ENCODE results near the gene MYADM.

The MYADM gene

DNA sequence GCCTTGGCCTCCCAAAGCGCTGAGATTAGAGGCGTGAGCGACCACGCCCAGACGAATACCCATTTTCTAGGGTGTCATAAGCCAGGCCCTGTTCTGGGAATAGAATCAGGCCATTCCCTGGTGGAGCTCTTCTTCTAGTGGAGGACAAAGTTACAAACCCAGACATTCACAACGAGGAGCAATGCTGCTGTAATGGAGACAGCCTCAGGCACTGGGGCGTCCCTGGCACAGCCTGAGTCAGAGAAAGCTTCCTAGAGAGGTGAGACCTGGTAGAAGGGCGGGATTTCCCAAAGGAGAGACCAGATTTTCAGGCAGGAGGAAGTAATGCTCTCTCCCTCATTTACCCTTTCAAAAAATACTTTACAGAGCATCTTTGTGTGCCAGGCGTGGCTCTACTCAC is 27.0 kb downstream of the MYADM start:
- TF ChIP-seq, protein P1, sequence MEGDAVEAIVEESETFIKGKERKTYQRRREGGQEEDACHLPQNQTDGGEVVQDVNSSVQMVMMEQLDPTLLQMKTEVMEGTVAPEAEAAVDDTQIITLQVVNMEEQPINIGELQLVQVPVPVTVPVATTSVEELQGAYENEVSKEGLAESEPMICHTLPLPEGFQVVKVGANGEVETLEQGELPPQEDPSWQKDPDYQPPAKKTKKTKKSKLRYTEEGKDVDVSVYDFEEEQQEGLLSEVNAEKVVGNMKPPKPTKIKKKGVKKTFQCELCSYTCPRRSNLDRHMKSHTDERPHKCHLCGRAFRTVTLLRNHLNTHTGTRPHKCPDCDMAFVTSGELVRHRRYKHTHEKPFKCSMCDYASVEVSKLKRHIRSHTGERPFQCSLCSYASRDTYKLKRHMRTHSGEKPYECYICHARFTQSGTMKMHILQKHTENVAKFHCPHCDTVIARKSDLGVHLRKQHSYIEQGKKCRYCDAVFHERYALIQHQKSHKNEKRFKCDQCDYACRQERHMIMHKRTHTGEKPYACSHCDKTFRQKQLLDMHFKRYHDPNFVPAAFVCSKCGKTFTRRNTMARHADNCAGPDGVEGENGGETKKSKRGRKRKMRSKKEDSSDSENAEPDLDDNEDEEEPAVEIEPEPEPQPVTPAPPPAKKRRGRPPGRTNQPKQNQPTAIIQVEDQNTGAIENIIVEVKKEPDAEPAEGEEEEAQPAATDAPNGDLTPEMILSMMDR (IDR thresholded peaks at IDR 0.05): no peak
- TF ChIP-seq ZFX (IDR thresholded peaks at IDR 0.05; ENCODE audit: borderline replicate concordance): no peak
- no peak overlapping the region for H3K27ac ChIP-seq

GRCh38 chr19:53896682-53897081 is 29.0 kb downstream of the MYADM start:
- H3K27ac ChIP-seq: no peak overlapping the region
- TF ChIP-seq, protein P1 (IDR thresholded peaks at IDR 0.05): no peak
- no peak for TF ChIP-seq ZFX (IDR thresholded peaks at IDR 0.05; ENCODE audit: borderline replicate concordance)

- TF ChIP-seq, protein P1 (IDR thresholded peaks at IDR 0.05): no peak
- TF ChIP-seq ZFX (IDR thresholded peaks at IDR 0.05; ENCODE audit: borderline replicate concordance): no peak
Measured at GRCh38 chr19:53897459-53897858, 29.8 kb downstream of the MYADM start.

GRCh38 chr19:53898166-53898565 is 30.5 kb downstream of the MYADM start:
- TF ChIP-seq, protein P1 (IDR thresholded peaks at IDR 0.05): no peak
- TF ChIP-seq ZFX (IDR thresholded peaks at IDR 0.05; ENCODE audit: borderline replicate concordance): no peak
- peak overlapping the region; percentile 40 for H3K27ac ChIP-seq

More at GRCh38 chr19:53897459-53897858, 29.8 kb downstream of the MYADM start:
- no peak overlapping the region for H3K27ac ChIP-seq

DNA sequence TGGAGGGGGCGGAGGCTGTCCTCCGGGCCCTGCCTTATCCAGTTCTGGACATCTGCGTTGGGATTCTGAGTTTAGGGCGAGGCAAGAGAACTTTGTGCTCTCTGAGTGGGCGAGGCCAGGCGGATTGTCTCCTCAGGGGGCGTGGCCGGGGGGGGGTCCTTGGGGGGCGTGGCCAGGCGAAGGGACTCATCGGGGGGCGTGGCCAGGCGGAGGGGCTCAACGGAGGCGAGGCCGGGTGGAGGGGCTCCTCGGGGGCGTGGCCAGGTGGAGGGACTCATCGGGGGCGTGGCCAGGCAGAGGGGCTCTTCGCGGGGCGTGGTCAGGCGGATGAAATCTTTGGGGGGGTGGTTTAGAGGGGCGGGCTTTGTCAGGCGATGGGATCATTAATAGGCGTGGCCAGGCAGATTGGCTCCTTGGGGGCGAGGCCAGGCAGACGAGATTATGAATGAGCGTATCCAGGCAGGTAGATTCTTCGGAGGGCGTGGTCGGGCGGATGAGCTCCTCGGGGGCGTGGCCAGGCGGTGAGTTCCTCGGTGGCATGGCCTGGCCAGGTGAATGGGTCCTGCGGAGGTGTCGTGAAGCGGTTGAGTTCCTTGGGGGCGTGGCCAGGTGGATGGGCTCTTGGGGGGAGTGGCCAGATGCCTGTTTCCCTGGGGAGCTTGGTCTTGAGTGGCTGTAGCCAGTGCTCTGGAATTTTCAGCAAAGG is 31.1 kb downstream of the MYADM start:
- peak overlapping the region; percentile 40 for H3K27ac ChIP-seq
- TF ChIP-seq, protein P1 (IDR thresholded peaks at IDR 0.05): no peak
- no peak for TF ChIP-seq ZFX (IDR thresholded peaks at IDR 0.05; ENCODE audit: borderline replicate concordance)

DNA sequence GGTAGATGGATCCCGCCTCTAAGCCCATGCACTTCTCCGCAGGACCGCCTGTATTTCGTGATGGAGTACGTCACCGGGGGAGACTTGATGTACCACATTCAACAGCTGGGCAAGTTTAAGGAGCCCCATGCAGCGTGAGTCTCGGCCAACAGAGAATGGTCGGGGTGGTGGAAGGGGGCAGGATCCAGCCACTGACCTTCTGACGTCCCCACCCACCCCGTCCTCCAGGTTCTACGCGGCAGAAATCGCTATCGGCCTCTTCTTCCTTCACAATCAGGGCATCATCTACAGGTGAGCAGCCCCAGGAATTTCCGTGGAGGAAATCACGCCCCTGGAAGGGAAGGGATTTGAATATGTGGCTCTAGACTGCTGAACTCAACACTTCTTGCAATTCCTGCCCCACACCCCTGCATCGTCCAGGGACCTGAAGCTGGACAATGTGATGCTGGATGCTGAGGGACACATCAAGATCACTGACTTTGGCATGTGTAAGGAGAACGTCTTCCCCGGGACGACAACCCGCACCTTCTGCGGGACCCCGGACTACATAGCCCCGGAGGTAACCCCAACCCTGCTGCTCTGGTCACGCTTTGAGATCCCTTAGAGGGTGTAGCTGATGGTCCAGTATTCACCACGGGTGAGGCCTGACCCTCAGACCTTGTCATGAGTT is 32.6 kb downstream of the MYADM start:
- TF ChIP-seq, protein P1 (IDR thresholded peaks at IDR 0.05): no peak
- TF ChIP-seq ZFX (IDR thresholded peaks at IDR 0.05; ENCODE audit: borderline replicate concordance): no peak

GRCh38 chr19:53903055-53903680 is 35.5 kb downstream of the MYADM start:
- TF ChIP-seq, protein P1 (IDR thresholded peaks at IDR 0.05): no peak
- TF ChIP-seq ZFX (IDR thresholded peaks at IDR 0.05; ENCODE audit: borderline replicate concordance): no peak
- H3K27ac ChIP-seq: no peak overlapping the region

More for the DNA sequence above, 32.6 kb downstream of the MYADM start:
- H3K27ac ChIP-seq: no peak overlapping the region
